Measurements from ENCODE around the gene OTOG.

DNA sequence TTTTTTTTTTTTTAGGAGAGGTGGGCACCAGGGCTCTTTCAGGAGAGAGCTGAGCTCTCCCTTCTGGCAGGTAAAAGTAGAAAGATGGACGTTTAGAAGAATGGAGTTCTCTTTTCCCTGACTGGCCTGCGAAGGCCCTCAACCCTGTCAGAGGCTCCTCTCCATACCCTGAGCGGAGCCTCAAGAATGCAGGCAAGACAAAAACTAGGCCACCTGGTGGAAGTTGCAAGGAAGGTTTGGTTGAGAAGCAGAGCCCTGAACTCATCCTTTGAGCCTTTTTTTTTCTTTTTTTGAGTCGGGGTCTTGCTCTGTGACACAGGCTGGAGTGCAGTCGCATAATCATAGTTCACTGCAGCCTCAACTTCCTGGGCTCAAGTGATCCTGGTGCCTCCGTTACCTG, 1.4 kb downstream of the OTOG start:
- TF ChIP-seq KLF9 (tag by site-specific recombination; IDR thresholded peaks at IDR 0.05; ENCODE audit: low read depth) (no peak), ZFP69B (tag by site-specific recombination; IDR thresholded peaks at IDR 0.05) (no peak), BCL11A (tag by site-specific recombination; IDR thresholded peaks at IDR 0.05; ENCODE audit: low read depth) (no peak), ZNF48 (tag by site-specific recombination; IDR thresholded peaks at IDR 0.05) (no peak), ZBTB7A (tag by site-specific recombination; IDR thresholded peaks at IDR 0.05; ENCODE audit: low read depth) (no peak), ZNF664 (tag by site-specific recombination; IDR thresholded peaks at IDR 0.05) (no peak), HOXD13 (CRISPR knock-in tag; IDR thresholded peaks at IDR 0.05; ENCODE audit: borderline replicate concordance) (no peak), ZNF768 (tag by site-specific recombination; IDR thresholded peaks at IDR 0.05) (no peak), ZSCAN18 (tag by site-specific recombination; IDR thresholded peaks at IDR 0.05) (no peak), ZNF561 (tag by site-specific recombination; IDR thresholded peaks at IDR 0.05; ENCODE audit: borderline replicate concordance) (no peak)
- TF ChIP-seq, protein P1, sequence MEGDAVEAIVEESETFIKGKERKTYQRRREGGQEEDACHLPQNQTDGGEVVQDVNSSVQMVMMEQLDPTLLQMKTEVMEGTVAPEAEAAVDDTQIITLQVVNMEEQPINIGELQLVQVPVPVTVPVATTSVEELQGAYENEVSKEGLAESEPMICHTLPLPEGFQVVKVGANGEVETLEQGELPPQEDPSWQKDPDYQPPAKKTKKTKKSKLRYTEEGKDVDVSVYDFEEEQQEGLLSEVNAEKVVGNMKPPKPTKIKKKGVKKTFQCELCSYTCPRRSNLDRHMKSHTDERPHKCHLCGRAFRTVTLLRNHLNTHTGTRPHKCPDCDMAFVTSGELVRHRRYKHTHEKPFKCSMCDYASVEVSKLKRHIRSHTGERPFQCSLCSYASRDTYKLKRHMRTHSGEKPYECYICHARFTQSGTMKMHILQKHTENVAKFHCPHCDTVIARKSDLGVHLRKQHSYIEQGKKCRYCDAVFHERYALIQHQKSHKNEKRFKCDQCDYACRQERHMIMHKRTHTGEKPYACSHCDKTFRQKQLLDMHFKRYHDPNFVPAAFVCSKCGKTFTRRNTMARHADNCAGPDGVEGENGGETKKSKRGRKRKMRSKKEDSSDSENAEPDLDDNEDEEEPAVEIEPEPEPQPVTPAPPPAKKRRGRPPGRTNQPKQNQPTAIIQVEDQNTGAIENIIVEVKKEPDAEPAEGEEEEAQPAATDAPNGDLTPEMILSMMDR (tag by site-specific recombination; IDR thresholded peaks at IDR 0.05): no peak
- TF ChIP-seq, protein P2, sequence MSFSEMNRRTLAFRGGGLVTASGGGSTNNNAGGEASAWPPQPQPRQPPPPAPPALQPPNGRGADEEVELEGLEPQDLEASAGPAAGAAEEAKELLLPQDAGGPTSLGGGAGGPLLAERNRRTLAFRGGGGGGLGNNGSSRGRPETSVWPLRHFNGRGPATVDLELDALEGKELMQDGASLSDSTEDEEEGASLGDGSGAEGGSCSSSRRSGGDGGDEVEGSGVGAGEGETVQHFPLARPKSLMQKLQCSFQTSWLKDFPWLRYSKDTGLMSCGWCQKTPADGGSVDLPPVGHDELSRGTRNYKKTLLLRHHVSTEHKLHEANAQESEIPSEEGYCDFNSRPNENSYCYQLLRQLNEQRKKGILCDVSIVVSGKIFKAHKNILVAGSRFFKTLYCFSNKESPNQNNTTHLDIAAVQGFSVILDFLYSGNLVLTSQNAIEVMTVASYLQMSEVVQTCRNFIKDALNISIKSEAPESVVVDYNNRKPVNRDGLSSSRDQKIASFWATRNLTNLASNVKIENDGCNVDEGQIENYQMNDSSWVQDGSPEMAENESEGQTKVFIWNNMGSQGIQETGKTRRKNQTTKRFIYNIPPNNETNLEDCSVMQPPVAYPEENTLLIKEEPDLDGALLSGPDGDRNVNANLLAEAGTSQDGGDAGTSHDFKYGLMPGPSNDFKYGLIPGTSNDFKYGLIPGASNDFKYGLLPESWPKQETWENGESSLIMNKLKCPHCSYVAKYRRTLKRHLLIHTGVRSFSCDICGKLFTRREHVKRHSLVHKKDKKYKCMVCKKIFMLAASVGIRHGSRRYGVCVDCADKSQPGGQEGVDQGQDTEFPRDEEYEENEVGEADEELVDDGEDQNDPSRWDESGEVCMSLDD (tag by site-specific recombination; IDR thresholded peaks at IDR 0.05): no peak

All from HEK293 (cell line).